Suprapubic skin (tissue), 3 donors: Measurements from ENCODE around the gene CATSPER1.

Experiments used
- CTCF ChIP-seq, 2 donors: fragments of 200-600 bp in 1 of 2; fragments of 450-650 bp in 1 of 2; sonication (generic) in 1 of 2; IDR thresholded peaks; one replicate each; pipeline ENCODE4 v1.5.1; 2016 to 2019; ENCODE audit warnings: antibody characterized with exemption in 2 of 2, mild to moderate bottlenecking in 1 of 2, moderate library complexity in 1 of 2
- POLR2AphosphoS5 ChIP-seq, 3 donors: sonication (generic); formaldehyde crosslinking; IDR thresholded peaks; one replicate each; pipeline ENCODE4 v1.6.1; 2017; ENCODE audit warnings: antibody characterized with exemption in 3 of 3

GRCh38 chr11:65968600-65969482 lies 57.4 kb downstream of the CATSPER1 start:
- TF ChIP-seq CTCF (IDR thresholded peaks at IDR 0.05) (no peak), POLR2AphosphoS5 (IDR thresholded peaks at IDR 0.05) (no peak)
